ENCODE data around the gene BCL6. TPM values are rescaled to one million over a fixed set of nuclear protein-coding genes. Genes with fewer than 3 reads are reported as not detected.

The BCL6 gene
- total RNA-seq, 4 donors from 2014 or later: 6.6 to 188 (median 51.0) TPM

GRCh38 chr3:187788984-187789857 lies 44.0 kb upstream of the BCL6 start:
- Histone ChIP-seq H3K27me3 (no peaks in the 10 kb centered on the region), H3K9me3 (no peaks in the 10 kb centered on the region), H3K27ac (no peak overlapping the region), H3K36me3 (no peaks in the 10 kb centered on the region), H3K4me3 (no peak overlapping the region), H3K4me1 (no peaks in the 10 kb centered on the region)
- no peak for TF ChIP-seq CTCF (IDR thresholded peaks at IDR 0.05)
- TF ChIP-seq POLR2A (IDR thresholded peaks at IDR 0.05): no peak
- intact Hi-C loops (cut with DNase I; ENCODE audit: low total_unique reads): no loop called here
- DNase-seq: no peak

GRCh38 chr3:187783098-187783497 lies 37.8 kb upstream of the BCL6 start:
- DNase-seq: no peak
- intact Hi-C loops (cut with DNase I; ENCODE audit: low total_unique reads): no loop called here

GRCh38 chr3:187782006-187782405 lies 36.7 kb upstream of the BCL6 start:
- Histone ChIP-seq H3K4me3 (no peak overlapping the region), H3K27me3 (no peaks in the 10 kb centered on the region), H3K36me3 (no peaks in the 10 kb centered on the region), H3K9me3 (no peaks in the 10 kb centered on the region), H3K27ac (no peak overlapping the region), H3K4me1 (no peaks in the 10 kb centered on the region)
- intact Hi-C loops (cut with DNase I; ENCODE audit: low total_unique reads): no loop called here
- no peak for DNase-seq
- TF ChIP-seq POLR2A (IDR thresholded peaks at IDR 0.05) (no peak), CTCF (IDR thresholded peaks at IDR 0.05) (no peak)

More at GRCh38 chr3:187783098-187783497, 37.8 kb upstream of the BCL6 start:
- no peak for TF ChIP-seq CTCF (IDR thresholded peaks at IDR 0.05)
- TF ChIP-seq POLR2A (IDR thresholded peaks at IDR 0.05): no peak
- Histone ChIP-seq H3K4me3 (no peak overlapping the region), H3K27ac (no peak overlapping the region), H3K27me3 (no peaks in the 10 kb centered on the region), H3K36me3 (no peaks in the 10 kb centered on the region), H3K9me3 (no peaks in the 10 kb centered on the region), H3K4me1 (no peaks in the 10 kb centered on the region)

GRCh38 chr3:187781001-187781400 lies 35.7 kb upstream of the BCL6 start:
- Histone ChIP-seq H3K27me3 (no peaks in the 10 kb centered on the region), H3K27ac (no peak overlapping the region)

More at GRCh38 chr3:187781001-187781400, 35.7 kb upstream of the BCL6 start:
- no peak for DNase-seq
- Histone ChIP-seq H3K9me3 (no peaks in the 10 kb centered on the region), H3K4me3 (no peak overlapping the region), H3K36me3 (no peaks in the 10 kb centered on the region), H3K4me1 (no peaks in the 10 kb centered on the region)
- TF ChIP-seq POLR2A (IDR thresholded peaks at IDR 0.05) (no peak), CTCF (IDR thresholded peaks at IDR 0.05) (no peak)
- intact Hi-C loops (cut with DNase I; ENCODE audit: low total_unique reads): no loop called here

All from uterus (tissue), 4 donors.